GM12873 (cell line): ENCODE results near the gene PRR16.

Source experiments
- CTCF ChIP-seq: IDR thresholded peaks from 2 replicates; pipeline ENCODE4 v1.5.1; 2012; ENCODE audit warnings: low read depth, mild to moderate bottlenecking, moderate library complexity, low read length, control low read depth; ENCODE audit not compliant: insufficient read depth; ENCODE audit errors: missing control alignments

The PRR16 gene

GRCh38 chr5:120464627-120465435 is 731 bp downstream of the PRR16 start:
- no peak for TF ChIP-seq CTCF

- no peak for TF ChIP-seq CTCF
Measured at GRCh38 chr5:120465436-120465961, 1.4 kb downstream of the PRR16 start.

- no peak for TF ChIP-seq CTCF
Measured at GRCh38 chr5:120466341-120467006, 2.4 kb downstream of the PRR16 start.

- no peak for TF ChIP-seq CTCF
Measured at GRCh38 chr5:120471971-120472370, 7.9 kb downstream of the PRR16 start.

- no peak for TF ChIP-seq CTCF
Measured at GRCh38 chr5:120472911-120473310, 8.8 kb downstream of the PRR16 start.

- no peak for TF ChIP-seq CTCF
Measured at GRCh38 chr5:120473332-120473731, 9.2 kb downstream of the PRR16 start.

GRCh38 chr5:120476063-120476462 is 12.0 kb downstream of the PRR16 start:
- TF ChIP-seq CTCF, result no peak
